Measurements from ENCODE around the gene OR2AG1. TPM values are rescaled to one million over a fixed set of nuclear protein-coding genes. Genes with fewer than 3 reads are reported as not detected.

Gene OR2AG1
- not detected in 2 replicates for total RNA-seq (2012; rRNA removed)
- polyA plus RNA-seq (2012; rRNA removed), result not detected in 2 replicates
- polyA plus RNA-seq (2012; cell fraction: cytosol; rRNA removed), result not detected in 2 replicates
- polyA plus RNA-seq (2012; cell fraction: nucleus; rRNA removed; ENCODE audit: low replicate concordance), result not detected in 2 replicates
- not detected for Bru-seq, nascent RNA
- BruChase-seq, experiment 1, labeled RNA remaining after a 6-hour chase, result percentile 14 among the genes with signal in this experiment
- BruChase-seq, experiment 2, labeled RNA remaining after a 2-hour chase, result not detected
- long read RNA-seq, result 0 reads

DNA sequence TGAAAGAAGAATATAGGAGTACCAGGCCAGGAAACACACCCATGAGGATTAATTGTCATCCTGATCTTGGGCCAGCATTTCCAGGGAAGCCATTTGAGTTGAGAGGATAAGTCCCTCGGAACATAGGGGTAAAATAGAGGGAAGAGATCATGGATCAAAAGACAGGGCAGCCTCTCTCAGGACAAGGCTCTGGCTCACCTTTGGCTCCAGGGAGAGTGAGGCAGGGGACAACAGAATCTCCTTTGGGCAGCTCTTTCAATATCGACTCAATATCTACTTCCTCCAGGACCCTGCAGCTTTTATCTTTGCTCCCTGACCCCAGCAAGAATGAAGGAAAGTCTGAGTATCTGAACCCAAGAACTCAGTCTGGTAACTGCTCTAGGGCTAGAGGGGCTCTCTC, at the start of gene OR2AG1:
Gene OR2AG1 (plus strand): TSS at position 301 of the 400 bp plus-strand sequence. CDS start 2,018 bp downstream, outside the sequence.
- H3K27ac ChIP-seq (ENCODE audit: insufficient read depth, low read length), result no peak within 1 kb of the TSS
- no peak within 1 kb of the TSS for H2BK5ac ChIP-seq (ENCODE audit: low read depth, low read length, poor library complexity, severe bottlenecking)
- WGBS, 2 experiments (ENCODE audit: extremely low coverage in 2 of 2, insufficient read length in 1 of 2), result no CpG with 5 or more reads among the region's 2 CpGs
- no peak within 1 kb of the TSS for H4K91ac ChIP-seq (ENCODE audit: insufficient read depth, low read depth, low read length)
- H3K9ac ChIP-seq (ENCODE audit: low read depth, low read length), result no peak within 1 kb of the TSS
- no peak within 1 kb of the TSS for H3K14ac ChIP-seq (replicated peaks; ENCODE audit: low read depth, low read length)
- no peaks in the 10 kb centered on the region for H3K4me1 ChIP-seq (ENCODE audit: control insufficient read depth, insufficient read depth, low read length)
- no peak within 1 kb of the TSS for H3K4me2 ChIP-seq (ENCODE audit: low read depth, low read length)
- H4K8ac ChIP-seq (ENCODE audit: low read depth in 2 of 2, low read length in 2 of 2), result no peak within 1 kb of the TSS
- H3K36me3 ChIP-seq (ENCODE audit: control insufficient read depth, insufficient read depth, low read length), result no peaks in the 10 kb centered on the region
- no TSS peak for BruUV-seq (replicated peaks)
- dilution Hi-C loops (cut with HindIII; ENCODE audit: low sequenced_read_pairs, unreplicated experiment) (no loop called here), in situ Hi-C loops (cut with MboI; ENCODE audit: low sequenced_read_pairs) (no loop called here), intact Hi-C loops (cut with micrococcal nuclease) (no loop called here)
- H2BK15ac ChIP-seq (ENCODE audit: low read depth, low read length), result no peak within 1 kb of the TSS
- DNase-seq, result no peak
- no peak within 1 kb of the TSS for H3K4ac ChIP-seq (ENCODE audit: low read depth, low read length)
- H3K4me3 ChIP-seq (ENCODE audit: insufficient read depth, low read depth, low read length), result no peak within 1 kb of the TSS
- H3K27me3 ChIP-seq (ENCODE audit: control insufficient read depth, insufficient read depth, low read length), result no peaks in the 10 kb centered on the region
- no peak within 1 kb of the TSS for H2AK5ac ChIP-seq (ENCODE audit: low read depth, low read length)
- no peak within 1 kb of the TSS for H3K23ac ChIP-seq (ENCODE audit: low read depth, low read length)
- H3K9me3 ChIP-seq (ENCODE audit: control insufficient read depth, insufficient read depth, low read length), result no peaks in the 10 kb centered on the region
- no peak within 1 kb of the TSS for H4K5ac ChIP-seq (ENCODE audit: low read depth, low read length)
- no peak within 1 kb of the TSS for H2AFZ ChIP-seq (replicated peaks; ENCODE audit: low read length, poor library complexity)
- no peak within 1 kb of the TSS for H2BK120ac ChIP-seq (ENCODE audit: low read depth, low read length)
- H3K56ac ChIP-seq (ENCODE audit: extremely low read depth, insufficient read depth, low read length), result no peak within 1 kb of the TSS
- H3K79me1 ChIP-seq (ENCODE audit: low read depth in 1 of 2, low read length in 2 of 2), result no peaks in the 10 kb centered on the region
- CTCF ChIA-PET, result interaction anchor here (1.4 kb wide), 1 partner anchor 29 kb away, joined by 4 read pairs; no protein-coding TSS in a partner anchor
- no peak within 1 kb of the TSS for H2AK9ac ChIP-seq (replicated peaks; ENCODE audit: low read depth, low read length, poor library complexity)
- no peaks in the 10 kb centered on the region for H3K9me1 ChIP-seq (ENCODE audit: insufficient read depth, low read length)
- no peak within 1 kb of the TSS for H3K18ac ChIP-seq (ENCODE audit: low read depth, low read length)
- POLR2A ChIA-PET (ENCODE audit: unreplicated experiment), result no interaction called here
- H4K20me1 ChIP-seq (ENCODE audit: insufficient read depth, low read length), result no peaks in the 10 kb centered on the region
- TF ChIP-seq BHLHE40 (IDR thresholded peaks at IDR 0.05; ENCODE audit: low read depth, low read length), result no peak
- TF ChIP-seq POLR2A (IDR thresholded peaks at IDR 0.05; ENCODE audit: low read depth, low read length), result no peak
- TF ChIP-seq CHD1 (IDR thresholded peaks at IDR 0.05; ENCODE audit: low read depth, low read length), result no peak
- TF ChIP-seq RAD21 (IDR thresholded peaks at IDR 0.05; ENCODE audit: low read length), result no peak
- no peak for TF ChIP-seq SMC3 (IDR thresholded peaks at IDR 0.05; ENCODE audit: low read depth, low read length)
- TF ChIP-seq CEBPB (IDR thresholded peaks at IDR 0.05; ENCODE audit: low read depth, low read length), result no peak
- no peak for TF ChIP-seq RCOR1 (IDR thresholded peaks at IDR 0.05; ENCODE audit: insufficient replicate concordance, low read length)
- TF ChIP-seq NFE2L2 (IDR thresholded peaks at IDR 0.05; ENCODE audit: low read depth, low read length), result no peak
- TF ChIP-seq MXI1 (IDR thresholded peaks at IDR 0.05; ENCODE audit: borderline replicate concordance, low read depth, low read length), result no peak
- TF ChIP-seq MAFK (IDR thresholded peaks at IDR 0.05; ENCODE audit: low read depth, low read length), result no peak
- TF ChIP-seq MAZ (IDR thresholded peaks at IDR 0.05; ENCODE audit: borderline replicate concordance, low read depth, low read length), result no peak
- no peak for TF ChIP-seq RFX5 (IDR thresholded peaks at IDR 0.05; ENCODE audit: low read depth, low read length)
- no peak for TF ChIP-seq ELK1 (IDR thresholded peaks at IDR 0.05; ENCODE audit: borderline replicate concordance, low read depth, low read length)
- TF ChIP-seq CTCF (conservative IDR thresholded peaks at IDR 0.05; ENCODE audit: low read depth, low read length), result no peak
- TF ChIP-seq, protein P1, sequence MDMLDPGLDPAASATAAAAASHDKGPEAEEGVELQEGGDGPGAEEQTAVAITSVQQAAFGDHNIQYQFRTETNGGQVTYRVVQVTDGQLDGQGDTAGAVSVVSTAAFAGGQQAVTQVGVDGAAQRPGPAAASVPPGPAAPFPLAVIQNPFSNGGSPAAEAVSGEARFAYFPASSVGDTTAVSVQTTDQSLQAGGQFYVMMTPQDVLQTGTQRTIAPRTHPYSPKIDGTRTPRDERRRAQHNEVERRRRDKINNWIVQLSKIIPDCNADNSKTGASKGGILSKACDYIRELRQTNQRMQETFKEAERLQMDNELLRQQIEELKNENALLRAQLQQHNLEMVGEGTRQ (IDR thresholded peaks at IDR 0.05; ENCODE audit: low read depth, low read length), result no peak
- no peak for ATAC-seq (ENCODE audit: low read depth)
- no peak within 1 kb of the TSS for H2BK20ac ChIP-seq (ENCODE audit: low read depth, low read length)
